Measurements from ENCODE around the gene EXOSC2. TPM values are rescaled to one million over a fixed set of nuclear protein-coding genes. Genes with fewer than 3 reads are reported as not detected.

The EXOSC2 gene
- total and polyA plus RNA-seq, 2 of the 13 experiments (the other 11 are each of a cell fraction or from before 2014, with no cell fraction given), result 27.5 to 63.8 TPM

- FAIRE-seq (no peak), ATAC-seq (no peak), DNase-seq (ENCODE audit: low spot score) (no peak)
- no peak overlapping the region for H3K4me3 ChIP-seq (replicated peaks in 1 of 3; ENCODE audit: insufficient read depth in 1 of 3, low read depth in 2 of 3, low read length in 3 of 3)
- ChIA-PET POLR2A (no interaction called here), CTCF (ENCODE audit: low intra/inter-chr PET ratio, low total read pairs) (no interaction called here)
- peaks cover 3% of the 10 kb centered on the region; the same call in 1 of the 2 replicates for H3K4me1 ChIP-seq (ENCODE audit: insufficient read depth, low read length)
- no peak overlapping the region for H3K9ac ChIP-seq (ENCODE audit: insufficient read depth, low read depth, low read length)
- in situ Hi-C loops (cut with HindIII; ENCODE audit: extremely low pct_ligation_motif_present, low pct_unique_long_range_greater_than_20kb) (no loop called here), intact Hi-C loops (cut with micrococcal nuclease; ENCODE audit: unreplicated experiment) (no loop called here)
- no peaks in the 10 kb centered on the region for H3K79me2 ChIP-seq (ENCODE audit: insufficient read depth, low read length)
- H3K27me3 ChIP-seq (ENCODE audit: control insufficient read depth in 1 of 2, insufficient read depth in 2 of 2, low read length in 2 of 2), result peaks cover 16 to 71% of the 10 kb centered on the region in 2 experiments
- no peak overlapping the region for H2AFZ ChIP-seq (ENCODE audit: low read length)
- no peaks in the 10 kb centered on the region for H3K36me3 ChIP-seq (replicated peaks in 1 of 2; ENCODE audit: control insufficient read depth in 1 of 2, insufficient read depth in 2 of 2, low read length in 2 of 2)
- no peaks in the 10 kb centered on the region for H3K9me3 ChIP-seq (ENCODE audit: low read length)
- TF ChIP-seq U2AF1 (optimal IDR thresholded peaks at IDR 0.05; ENCODE audit: low read depth, low read length) (no peak), ZNF296 (CRISPR knock-in tag; conservative IDR thresholded peaks at IDR 0.05) (no peak), DNMT3B (CRISPR knock-in tag; conservative IDR thresholded peaks at IDR 0.05) (no peak)
- WGBS (ENCODE audit: low lambda C conversion rate), result 37% methylated on average over 6 of the region's 13 CpGs
- no peak overlapping the region for H3K4me2 ChIP-seq (ENCODE audit: low read depth, low read length)
- H3K27ac ChIP-seq (ENCODE audit: extremely low read length, insufficient read depth, low read length), result no peak overlapping the region
- no peaks in the 10 kb centered on the region for H4K20me1 ChIP-seq (ENCODE audit: insufficient read depth, low read length)
- BruUV-seq (replicated peaks), result no TSS peak
Observed at GRCh38 chr9:130668196-130668595, 25.4 kb upstream of the EXOSC2 start.

- CTCF ChIA-PET (ENCODE audit: low intra/inter-chr PET ratio, low total read pairs), result no interaction called here
- ATAC-seq (no peak), FAIRE-seq (no peak), DNase-seq (ENCODE audit: low spot score) (no peak)
- no TSS peak for BruUV-seq (replicated peaks)
- Histone ChIP-seq H3K9me3 (ENCODE audit: low read length) (no peaks in the 10 kb centered on the region), H3K4me3 (replicated peaks in 1 of 3; ENCODE audit: insufficient read depth in 1 of 3, low read depth in 2 of 3, low read length in 3 of 3) (no peak overlapping the region), H3K79me2 (ENCODE audit: insufficient read depth, low read length) (no peaks in the 10 kb centered on the region), H3K27ac (ENCODE audit: extremely low read length, insufficient read depth, low read length) (no peak overlapping the region), H3K36me3 (replicated peaks in 1 of 2; ENCODE audit: control insufficient read depth in 1 of 2, insufficient read depth in 2 of 2, low read length in 2 of 2) (no peaks in the 10 kb centered on the region), H2AFZ (ENCODE audit: low read length) (no peak overlapping the region), H3K27me3 (ENCODE audit: control insufficient read depth in 1 of 2, insufficient read depth in 2 of 2, low read length in 2 of 2) (peaks cover 16 to 67% of the 10 kb centered on the region in 2 experiments), H4K20me1 (ENCODE audit: insufficient read depth, low read length) (no peaks in the 10 kb centered on the region), H3K4me1 (ENCODE audit: insufficient read depth, low read length) (no peaks in the 10 kb centered on the region; the same call in 1 of the 2 replicates), H3K9ac (ENCODE audit: insufficient read depth, low read depth, low read length) (no peak overlapping the region), H3K4me2 (ENCODE audit: low read depth, low read length) (no peak overlapping the region)
- POLR2A ChIA-PET, result no interaction called here
- in situ Hi-C loops (cut with HindIII; ENCODE audit: extremely low pct_ligation_motif_present, low pct_unique_long_range_greater_than_20kb), result no loop called here
- no peak for TF ChIP-seq FLYWCH1 (CRISPR knock-in tag; IDR thresholded peaks at IDR 0.05)
- no peak for TF ChIP-seq IRX3 (CRISPR knock-in tag; IDR thresholded peaks at IDR 0.05; ENCODE audit: borderline replicate concordance, low read depth)
- no peak for TF ChIP-seq HES4 (CRISPR knock-in tag; IDR thresholded peaks at IDR 0.05; ENCODE audit: borderline replicate concordance)
- TF ChIP-seq PHF20 (CRISPR knock-in tag; IDR thresholded peaks at IDR 0.05), result no peak
- no peak for TF ChIP-seq KMT2A (CRISPR knock-in tag; IDR thresholded peaks at IDR 0.05)
- no peak for TF ChIP-seq ZNF605 (CRISPR knock-in tag; IDR thresholded peaks at IDR 0.05)
- no peak for TF ChIP-seq ZNF235 (CRISPR knock-in tag; IDR thresholded peaks at IDR 0.05; ENCODE audit: borderline replicate concordance)
- no peak for TF ChIP-seq TBP (CRISPR knock-in tag; IDR thresholded peaks at IDR 0.05)
- no peak for TF ChIP-seq ZNF644 (CRISPR knock-in tag; IDR thresholded peaks at IDR 0.05; ENCODE audit: low read depth)
- TF ChIP-seq NFIC (IDR thresholded peaks at IDR 0.05; ENCODE audit: low read length), result no peak
- WGBS (ENCODE audit: low lambda C conversion rate), result 37% methylated on average over 10 of the region's 12 CpGs
- intact Hi-C loops (cut with micrococcal nuclease; ENCODE audit: unreplicated experiment), result no loop called here
Observed at GRCh38 chr9:130668659-130669058, 24.9 kb upstream of the EXOSC2 start.
